ENCODE measurements around the gene MOCOS.

Gene MOCOS

DNA sequence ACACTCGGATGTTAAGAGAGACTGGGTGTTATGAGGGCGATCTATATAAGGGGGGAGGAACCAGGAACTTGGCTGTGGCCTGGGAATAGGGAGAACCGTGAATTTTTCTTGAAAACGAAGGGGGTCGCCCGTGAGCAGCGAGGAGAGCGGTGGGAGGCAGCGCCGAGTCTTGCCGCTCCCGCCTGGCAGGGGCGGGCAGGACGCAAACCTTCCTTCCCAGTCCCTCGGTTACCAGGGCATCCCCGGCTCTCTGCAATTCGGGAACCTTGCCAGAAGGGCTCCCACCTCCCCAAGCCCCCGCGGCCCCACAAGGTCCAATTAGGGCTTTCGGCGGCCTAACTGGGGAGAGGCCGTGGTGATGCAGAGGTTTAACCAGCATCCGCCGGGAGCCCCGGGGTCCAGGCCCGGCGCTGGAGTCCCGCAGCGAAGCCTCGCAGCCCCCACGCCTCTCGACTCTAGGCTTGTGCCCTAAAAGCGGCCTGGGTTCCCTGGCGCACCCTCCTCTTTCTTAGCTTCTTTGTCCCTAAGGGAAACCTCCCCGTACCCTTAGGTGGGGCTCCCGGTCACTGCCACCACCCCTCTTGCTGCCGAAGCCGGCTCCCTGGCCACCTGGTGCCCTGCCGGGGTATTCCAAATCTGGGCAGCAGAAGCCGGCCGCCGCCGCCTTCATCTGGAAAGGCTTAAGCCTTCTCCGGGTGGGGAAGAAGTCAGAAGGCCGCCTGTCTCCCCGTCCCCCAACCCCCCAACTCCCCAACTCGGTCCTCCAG lies 109.5 kb downstream of the MOCOS start:
- FAIRE-seq (peak; percentile 68), DNase-seq (ENCODE audit: insufficient read length, low spot score) (peak; percentile 47)
- TF ChIP-seq, protein P1, sequence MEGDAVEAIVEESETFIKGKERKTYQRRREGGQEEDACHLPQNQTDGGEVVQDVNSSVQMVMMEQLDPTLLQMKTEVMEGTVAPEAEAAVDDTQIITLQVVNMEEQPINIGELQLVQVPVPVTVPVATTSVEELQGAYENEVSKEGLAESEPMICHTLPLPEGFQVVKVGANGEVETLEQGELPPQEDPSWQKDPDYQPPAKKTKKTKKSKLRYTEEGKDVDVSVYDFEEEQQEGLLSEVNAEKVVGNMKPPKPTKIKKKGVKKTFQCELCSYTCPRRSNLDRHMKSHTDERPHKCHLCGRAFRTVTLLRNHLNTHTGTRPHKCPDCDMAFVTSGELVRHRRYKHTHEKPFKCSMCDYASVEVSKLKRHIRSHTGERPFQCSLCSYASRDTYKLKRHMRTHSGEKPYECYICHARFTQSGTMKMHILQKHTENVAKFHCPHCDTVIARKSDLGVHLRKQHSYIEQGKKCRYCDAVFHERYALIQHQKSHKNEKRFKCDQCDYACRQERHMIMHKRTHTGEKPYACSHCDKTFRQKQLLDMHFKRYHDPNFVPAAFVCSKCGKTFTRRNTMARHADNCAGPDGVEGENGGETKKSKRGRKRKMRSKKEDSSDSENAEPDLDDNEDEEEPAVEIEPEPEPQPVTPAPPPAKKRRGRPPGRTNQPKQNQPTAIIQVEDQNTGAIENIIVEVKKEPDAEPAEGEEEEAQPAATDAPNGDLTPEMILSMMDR (IDR thresholded peaks at IDR 0.05; ENCODE audit: insufficient read depth, missing control alignments): peak; percentile 69

DNA sequence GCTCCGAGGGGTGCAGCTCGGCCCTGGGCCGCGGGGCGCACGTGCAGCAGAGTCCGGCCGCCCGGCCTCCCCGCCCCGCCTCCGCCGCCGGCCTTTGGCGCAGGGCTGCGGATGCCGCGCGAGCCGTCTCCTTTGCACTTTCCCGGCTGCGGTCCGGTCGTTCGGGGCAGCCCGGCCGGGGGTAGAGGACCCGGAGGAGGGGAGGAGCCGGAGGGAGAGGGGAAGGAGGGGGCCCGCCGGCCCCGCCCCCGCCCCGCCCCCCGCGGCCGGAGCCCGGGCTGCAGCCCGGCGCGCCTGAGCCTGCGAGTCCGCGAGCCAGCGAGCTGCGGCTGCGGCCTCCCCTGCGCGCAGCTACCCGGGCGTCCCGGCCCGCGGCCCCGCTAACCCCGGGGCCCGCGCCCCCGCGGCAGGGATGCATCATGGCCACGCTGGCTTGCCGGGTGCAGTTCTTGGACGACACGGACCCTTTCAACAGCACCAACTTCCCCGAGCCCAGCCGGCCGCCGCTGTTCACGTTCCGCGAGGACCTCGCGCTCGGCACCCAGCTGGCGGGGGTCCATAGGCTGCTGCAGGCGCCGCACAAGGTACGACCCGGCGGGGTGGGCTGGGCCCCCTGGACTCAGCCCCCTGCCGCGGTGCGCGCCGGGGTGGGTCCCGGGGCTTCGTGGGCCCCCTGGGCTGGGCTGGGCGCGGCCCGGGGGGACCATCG lies 110.3 kb downstream of the MOCOS start, which contains the start of gene FHOD3:
Gene FHOD3, plus strand, starts transcription at position 297 of the 709 bp plus-strand sequence. Its CDS starts 123 bp downstream, at position 420.
- TF ChIP-seq, protein P1 (IDR thresholded peaks at IDR 0.05; ENCODE audit: insufficient read depth, missing control alignments): no peak
- peak; percentile 68 for DNase-seq (ENCODE audit: insufficient read length, low spot score)
- FAIRE-seq: no peak

DNA sequence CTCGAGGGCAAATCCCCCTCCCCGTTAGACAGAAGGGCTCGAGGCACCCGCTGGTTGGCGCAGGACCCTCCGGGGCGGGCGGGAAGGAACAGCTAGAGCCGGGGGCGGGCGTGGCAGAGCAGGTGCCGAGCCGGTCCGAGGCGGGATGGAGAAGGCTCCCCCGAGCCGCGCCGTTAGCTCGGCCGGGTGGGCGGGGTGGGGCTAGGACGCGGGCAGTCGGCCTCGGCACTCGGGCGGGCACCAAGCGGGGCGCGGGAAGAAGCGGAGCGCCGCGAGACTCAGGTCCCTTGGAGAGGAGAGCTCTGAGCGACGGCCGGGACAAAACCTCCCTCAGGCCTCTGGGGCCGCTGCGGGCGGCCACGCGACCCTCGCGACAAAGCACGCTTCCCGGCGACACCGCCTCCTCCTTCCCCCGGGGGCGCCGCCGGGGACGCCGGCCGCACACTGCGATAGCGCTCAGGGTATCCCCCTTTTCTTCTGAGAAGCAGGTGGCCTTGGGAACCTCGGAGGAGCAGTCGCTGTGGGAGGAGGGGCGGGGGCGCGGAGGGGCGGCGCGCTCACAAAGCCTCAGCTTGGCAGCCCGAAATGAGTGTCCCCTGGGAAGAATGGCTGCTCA lies 110.9 kb downstream of the MOCOS start:
- TF ChIP-seq, protein P1 (IDR thresholded peaks at IDR 0.05; ENCODE audit: insufficient read depth, missing control alignments): no peak
- no peak for DNase-seq (ENCODE audit: insufficient read length, low spot score)
- FAIRE-seq: no peak

DNA sequence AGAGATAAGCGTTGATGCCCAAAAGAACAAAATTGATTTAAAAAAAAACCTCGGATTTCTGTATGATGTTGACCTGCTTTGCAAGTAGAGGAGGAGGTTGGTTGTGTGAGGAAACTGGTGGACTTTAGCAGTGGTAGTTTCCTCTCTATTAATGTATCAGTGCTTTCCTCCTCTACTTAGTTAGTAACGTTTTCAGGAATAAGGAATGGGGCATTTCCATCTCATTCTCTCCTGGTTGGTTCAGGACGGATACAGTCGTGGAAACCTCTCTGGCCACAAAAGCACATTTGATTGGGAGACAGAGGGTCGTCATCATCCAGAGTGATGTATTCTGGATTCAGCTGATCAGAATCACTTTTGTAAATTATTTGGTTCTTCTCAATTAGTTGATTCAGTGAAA lies 111.7 kb downstream of the MOCOS start:
- TF ChIP-seq, protein P1 (IDR thresholded peaks at IDR 0.05; ENCODE audit: insufficient read depth, missing control alignments): no peak
- FAIRE-seq (peak; percentile 93), DNase-seq (ENCODE audit: insufficient read length, low spot score) (no peak)

DNA sequence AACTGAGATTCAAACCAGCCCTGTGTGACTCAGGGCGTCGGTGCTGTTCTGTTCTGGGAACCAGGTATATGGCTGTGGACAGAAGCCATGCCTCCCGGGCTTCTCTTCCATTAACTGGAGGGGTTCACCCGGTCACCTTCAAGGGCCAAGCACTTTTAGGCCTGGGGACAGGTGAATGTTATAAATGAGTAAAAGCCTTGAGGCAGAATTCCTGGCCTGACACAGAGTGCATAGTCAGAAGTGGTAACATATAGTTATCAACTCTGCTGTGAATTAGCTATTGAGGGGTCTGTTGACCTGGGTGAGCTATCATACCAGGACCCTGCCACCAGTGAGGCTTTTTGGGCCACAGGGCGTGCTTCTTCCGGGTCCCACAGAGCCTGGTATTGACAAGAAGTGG lies 112.9 kb downstream of the MOCOS start:
- DNase-seq (ENCODE audit: insufficient read length, low spot score) (no peak), FAIRE-seq (no peak)
- TF ChIP-seq, protein P1 (IDR thresholded peaks at IDR 0.05; ENCODE audit: insufficient read depth, missing control alignments): no peak

DNA sequence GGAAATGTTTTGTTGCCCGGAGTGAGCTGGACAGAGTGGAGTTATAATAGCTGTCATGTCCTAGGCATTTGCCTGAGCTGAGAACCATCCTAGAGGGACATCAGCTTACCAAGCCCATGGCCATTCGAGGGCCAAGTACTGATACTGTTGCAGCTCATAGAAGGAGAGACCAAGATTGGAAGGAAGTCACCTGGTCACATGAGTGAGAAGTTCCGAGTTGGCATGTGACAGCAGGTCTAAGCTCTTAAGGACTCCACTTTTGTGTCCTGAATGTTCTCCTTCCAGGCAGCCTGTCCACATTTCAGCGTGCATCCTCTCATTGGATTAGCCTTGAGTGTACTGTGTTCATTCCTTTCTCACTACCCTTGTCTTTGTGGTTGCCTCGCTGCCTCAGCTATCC lies 114.6 kb downstream of the MOCOS start:
- FAIRE-seq: no peak
- TF ChIP-seq, protein P1 (IDR thresholded peaks at IDR 0.05; ENCODE audit: insufficient read depth, missing control alignments): no peak
- DNase-seq (ENCODE audit: insufficient read length, low spot score): no peak
